Measurements from ENCODE around the gene COL19A1.

The COL19A1 gene

DNA sequence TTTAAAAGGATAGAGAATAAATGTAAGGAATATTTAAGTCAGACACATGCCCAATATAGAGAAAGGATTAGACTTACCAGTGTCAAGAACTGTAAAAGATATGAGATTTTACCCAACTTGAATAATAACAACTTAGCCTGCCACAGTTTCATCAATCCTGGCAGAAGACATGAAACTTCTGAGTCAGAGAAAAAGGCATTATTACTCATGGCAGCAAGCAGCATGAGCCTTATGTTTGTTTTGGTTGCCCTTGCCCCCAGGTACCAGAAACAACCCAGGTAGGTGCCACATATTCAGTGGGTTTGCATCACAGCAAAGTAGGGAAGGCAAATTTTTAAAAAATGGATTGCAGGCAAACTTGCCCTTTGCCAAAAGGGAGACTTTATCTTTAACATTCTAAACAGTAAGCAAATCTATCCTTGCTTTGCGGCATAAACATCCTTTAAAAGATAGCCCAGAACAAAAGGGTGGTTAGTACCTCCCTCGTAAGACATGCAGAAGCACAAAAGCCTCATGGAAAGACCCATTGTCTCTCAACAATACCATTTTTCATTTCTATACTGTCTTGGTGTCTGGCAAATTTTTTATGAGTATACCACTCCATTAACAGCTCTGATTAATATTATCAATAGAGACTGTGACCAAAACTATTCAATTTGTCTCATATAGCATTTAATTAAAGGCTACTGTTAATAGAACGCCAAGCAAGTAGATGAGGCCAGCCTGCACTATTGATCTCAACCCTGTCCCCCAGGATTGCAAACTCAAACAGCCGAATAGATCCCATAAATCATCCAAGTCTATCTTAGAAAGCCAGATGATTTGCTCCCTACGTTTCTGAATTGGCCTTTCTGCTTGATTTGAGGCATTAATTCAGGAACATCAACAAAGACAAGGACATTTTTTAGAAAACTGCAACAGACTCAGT lies 185.1 kb downstream of the COL19A1 start:
- in situ Hi-C loops (cut with HindIII; ENCODE audit: low pct_ligation_motif_present, low sequenced_read_pairs): no loop called here
- Histone ChIP-seq H3K4me3 (ENCODE audit: low read depth, low read length) (no peak overlapping the region), H3K36me3 (replicated peaks) (no peaks in the 10 kb centered on the region), H3K27me3 (replicated peaks) (no peaks in the 10 kb centered on the region), H3K27ac (no peak overlapping the region)
- TF ChIP-seq, protein P1, sequence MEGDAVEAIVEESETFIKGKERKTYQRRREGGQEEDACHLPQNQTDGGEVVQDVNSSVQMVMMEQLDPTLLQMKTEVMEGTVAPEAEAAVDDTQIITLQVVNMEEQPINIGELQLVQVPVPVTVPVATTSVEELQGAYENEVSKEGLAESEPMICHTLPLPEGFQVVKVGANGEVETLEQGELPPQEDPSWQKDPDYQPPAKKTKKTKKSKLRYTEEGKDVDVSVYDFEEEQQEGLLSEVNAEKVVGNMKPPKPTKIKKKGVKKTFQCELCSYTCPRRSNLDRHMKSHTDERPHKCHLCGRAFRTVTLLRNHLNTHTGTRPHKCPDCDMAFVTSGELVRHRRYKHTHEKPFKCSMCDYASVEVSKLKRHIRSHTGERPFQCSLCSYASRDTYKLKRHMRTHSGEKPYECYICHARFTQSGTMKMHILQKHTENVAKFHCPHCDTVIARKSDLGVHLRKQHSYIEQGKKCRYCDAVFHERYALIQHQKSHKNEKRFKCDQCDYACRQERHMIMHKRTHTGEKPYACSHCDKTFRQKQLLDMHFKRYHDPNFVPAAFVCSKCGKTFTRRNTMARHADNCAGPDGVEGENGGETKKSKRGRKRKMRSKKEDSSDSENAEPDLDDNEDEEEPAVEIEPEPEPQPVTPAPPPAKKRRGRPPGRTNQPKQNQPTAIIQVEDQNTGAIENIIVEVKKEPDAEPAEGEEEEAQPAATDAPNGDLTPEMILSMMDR (IDR thresholded peaks at IDR 0.05; ENCODE audit: low read depth, low read length, missing control alignments): no peak
- no peak for DNase-seq

GRCh38 chr6:70059039-70059719 lies 192.8 kb downstream of the COL19A1 start:
- Histone ChIP-seq H3K4me3 (ENCODE audit: low read depth, low read length) (no peak overlapping the region), H3K27me3 (replicated peaks) (no peaks in the 10 kb centered on the region), H3K27ac (no peak overlapping the region), H3K36me3 (replicated peaks) (no peaks in the 10 kb centered on the region)
- no peak for DNase-seq
- in situ Hi-C loops (cut with HindIII; ENCODE audit: low pct_ligation_motif_present, low sequenced_read_pairs): no loop called here
- TF ChIP-seq, protein P1 (IDR thresholded peaks at IDR 0.05; ENCODE audit: low read depth, low read length, missing control alignments): no peak

GRCh38 chr6:70060680-70061079 lies 194.3 kb downstream of the COL19A1 start:
- TF ChIP-seq, protein P1 (IDR thresholded peaks at IDR 0.05; ENCODE audit: low read depth, low read length, missing control alignments): no peak
- Histone ChIP-seq H3K27ac (no peak overlapping the region), H3K36me3 (replicated peaks) (no peaks in the 10 kb centered on the region), H3K4me3 (ENCODE audit: low read depth, low read length) (no peak overlapping the region), H3K27me3 (replicated peaks) (no peaks in the 10 kb centered on the region)
- in situ Hi-C loops (cut with HindIII; ENCODE audit: low pct_ligation_motif_present, low sequenced_read_pairs): no loop called here
- no peak for DNase-seq

DNA sequence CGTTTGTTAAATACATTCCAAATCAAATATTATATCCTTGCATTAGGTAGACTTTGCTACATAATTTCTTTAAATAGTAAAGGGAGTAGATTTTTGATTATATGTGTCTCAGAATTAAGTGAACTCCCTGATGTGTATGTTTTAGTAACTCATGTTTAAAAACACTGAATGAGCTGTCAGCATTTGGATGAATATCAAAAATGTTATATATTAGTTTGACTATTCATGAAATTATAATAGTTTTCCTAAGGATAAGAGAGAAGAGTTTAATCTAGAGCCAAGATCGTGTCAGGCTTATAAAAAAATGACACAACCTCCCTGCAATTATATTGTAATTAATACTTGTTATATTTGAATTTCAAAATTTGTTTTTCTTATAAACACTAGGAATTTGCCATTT lies 195.2 kb downstream of the COL19A1 start:
- Histone ChIP-seq H3K27ac (no peak overlapping the region), H3K36me3 (replicated peaks) (no peaks in the 10 kb centered on the region), H3K4me3 (ENCODE audit: low read depth, low read length) (no peak overlapping the region), H3K27me3 (replicated peaks) (no peaks in the 10 kb centered on the region)
- in situ Hi-C loops (cut with HindIII; ENCODE audit: low pct_ligation_motif_present, low sequenced_read_pairs): no loop called here
- TF ChIP-seq, protein P1 (IDR thresholded peaks at IDR 0.05; ENCODE audit: low read depth, low read length, missing control alignments): no peak
- no peak for DNase-seq

- no peak overlapping the region for H3K27ac ChIP-seq
- in situ Hi-C loops (cut with HindIII; ENCODE audit: low pct_ligation_motif_present, low sequenced_read_pairs): no loop called here
- DNase-seq: no peak
- no peak overlapping the region for H3K4me3 ChIP-seq (ENCODE audit: low read depth, low read length)
- TF ChIP-seq, protein P1 (IDR thresholded peaks at IDR 0.05; ENCODE audit: low read depth, low read length, missing control alignments): no peak
- H3K36me3 ChIP-seq (replicated peaks): no peaks in the 10 kb centered on the region
- no peaks in the 10 kb centered on the region for H3K27me3 ChIP-seq (replicated peaks)
Measured at GRCh38 chr6:70062010-70062409, 195.7 kb downstream of the COL19A1 start.

Measured in brain microvascular endothelial cell (primary cell).